ENCODE results near the gene INSL3.
"Not testable (repeated sequence)": the region's sequence is repeated elsewhere in the genome, so short reads cannot be mapped to it uniquely, and the experiment has no call there.

The INSL3 gene

GRCh38 chr19:17787274-17787913 lies 33.9 kb downstream of the INSL3 start:
- no peak for DNase-seq (ENCODE audit: low read depth in 1 of 2, low spot score in 1 of 2)

- peak; percentile 26 to 57 for DNase-seq (ENCODE audit: low read depth in 1 of 2, low spot score in 1 of 2)
Measured at GRCh38 chr19:17784201-17785008, 36.9 kb downstream of the INSL3 start.

GRCh38 chr19:17783721-17784120 lies 37.6 kb downstream of the INSL3 start:
- not testable (repeated sequence) for DNase-seq (ENCODE audit: low read depth in 1 of 2, low spot score in 1 of 2)

- no peak for DNase-seq (ENCODE audit: low read depth in 1 of 2, low spot score in 1 of 2)
Measured at GRCh38 chr19:17780781-17781180, 40.5 kb downstream of the INSL3 start.

DNA sequence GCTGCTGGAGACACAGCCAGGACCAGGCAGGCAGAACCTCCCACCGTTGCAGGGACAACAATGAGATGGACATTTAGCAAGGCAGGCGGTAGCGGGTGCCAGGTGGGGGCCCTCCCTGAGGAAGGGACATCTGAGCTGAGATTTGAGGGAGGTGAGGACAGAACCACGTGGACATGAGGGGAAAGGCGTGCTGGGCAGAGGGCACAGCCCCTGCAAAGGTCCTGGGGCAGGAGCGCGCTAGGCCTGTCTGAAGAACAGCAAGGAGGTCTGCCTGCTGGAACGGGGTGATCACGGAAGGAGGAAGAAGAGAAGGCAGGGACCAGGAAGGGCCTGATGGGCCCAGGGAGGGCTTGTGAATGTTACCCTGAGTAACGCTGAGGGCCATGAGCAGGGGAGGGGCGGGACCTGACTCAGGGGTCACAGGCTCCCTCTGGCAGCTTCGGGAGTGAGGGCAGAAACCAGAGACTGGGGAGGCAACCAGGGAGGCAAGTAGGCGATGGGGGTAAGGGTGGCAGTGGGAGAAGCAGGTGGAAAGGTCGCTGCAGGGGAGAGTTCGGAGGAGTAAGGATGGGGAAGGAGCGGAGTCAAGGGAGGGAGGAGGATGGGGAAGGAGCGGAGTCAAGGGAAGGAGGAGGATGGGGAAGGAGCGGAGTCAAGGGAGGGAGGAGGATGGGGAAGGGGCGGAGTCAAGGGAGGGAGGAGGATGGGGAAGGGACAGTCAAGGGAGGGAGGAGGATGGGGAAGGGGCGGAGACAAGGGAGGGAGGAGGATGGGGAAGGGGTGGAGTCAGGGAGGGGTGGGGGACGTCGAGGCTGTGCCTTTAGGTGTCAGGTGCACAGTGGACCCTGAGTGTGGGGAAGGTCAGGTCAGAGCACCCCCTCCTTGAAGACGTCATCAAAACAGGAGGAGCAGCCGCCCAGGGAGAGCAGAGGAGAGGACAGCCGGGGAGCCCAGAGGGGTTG lies 42.1 kb downstream of the INSL3 start:
- DNase-seq (ENCODE audit: low read depth in 1 of 2, low spot score in 1 of 2): no peak

DNA sequence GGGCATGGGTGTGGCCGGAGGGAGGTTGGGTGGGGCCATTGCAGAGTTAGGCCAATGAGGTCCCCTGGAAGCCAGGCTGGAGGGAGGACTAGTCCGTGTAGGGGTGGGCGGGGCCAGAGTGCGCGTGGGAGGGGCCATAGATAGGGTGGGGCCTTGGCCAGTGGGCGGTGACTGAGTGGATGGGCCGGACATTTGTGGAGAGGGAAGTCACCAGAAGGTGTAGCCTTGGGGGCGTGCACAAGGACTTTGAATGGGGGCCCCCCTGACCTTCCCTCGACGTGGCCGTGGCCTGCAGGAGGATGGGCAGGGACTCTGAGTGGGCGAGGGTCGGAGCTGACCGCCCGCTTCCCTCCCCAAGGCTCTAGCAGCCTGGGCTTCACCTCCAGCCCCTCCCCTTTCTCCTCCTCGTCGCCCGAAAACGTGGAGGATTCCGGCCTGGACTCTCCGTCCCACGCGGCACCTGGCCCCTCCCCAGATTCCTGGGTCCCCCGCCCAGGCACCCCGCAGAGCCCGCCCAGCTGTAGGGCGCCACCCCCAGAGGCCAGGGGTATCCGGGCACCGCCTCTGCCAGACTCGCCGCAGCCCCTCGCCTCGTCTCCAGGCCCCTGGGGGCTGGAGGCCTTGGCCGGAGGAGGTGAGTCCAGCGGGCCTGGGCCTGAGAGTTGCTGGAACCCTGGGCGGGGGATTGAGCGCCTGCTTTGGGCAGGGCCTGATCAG lies 42.9 kb downstream of the INSL3 start:
- peak in 1 of 2 donors; percentile 20 for DNase-seq (ENCODE audit: low read depth in 1 of 2, low spot score in 1 of 2)

GRCh38 chr19:17777840-17778239 lies 43.5 kb downstream of the INSL3 start:
- DNase-seq (ENCODE audit: low read depth in 1 of 2, low spot score in 1 of 2): not testable (repeated sequence)

DNA sequence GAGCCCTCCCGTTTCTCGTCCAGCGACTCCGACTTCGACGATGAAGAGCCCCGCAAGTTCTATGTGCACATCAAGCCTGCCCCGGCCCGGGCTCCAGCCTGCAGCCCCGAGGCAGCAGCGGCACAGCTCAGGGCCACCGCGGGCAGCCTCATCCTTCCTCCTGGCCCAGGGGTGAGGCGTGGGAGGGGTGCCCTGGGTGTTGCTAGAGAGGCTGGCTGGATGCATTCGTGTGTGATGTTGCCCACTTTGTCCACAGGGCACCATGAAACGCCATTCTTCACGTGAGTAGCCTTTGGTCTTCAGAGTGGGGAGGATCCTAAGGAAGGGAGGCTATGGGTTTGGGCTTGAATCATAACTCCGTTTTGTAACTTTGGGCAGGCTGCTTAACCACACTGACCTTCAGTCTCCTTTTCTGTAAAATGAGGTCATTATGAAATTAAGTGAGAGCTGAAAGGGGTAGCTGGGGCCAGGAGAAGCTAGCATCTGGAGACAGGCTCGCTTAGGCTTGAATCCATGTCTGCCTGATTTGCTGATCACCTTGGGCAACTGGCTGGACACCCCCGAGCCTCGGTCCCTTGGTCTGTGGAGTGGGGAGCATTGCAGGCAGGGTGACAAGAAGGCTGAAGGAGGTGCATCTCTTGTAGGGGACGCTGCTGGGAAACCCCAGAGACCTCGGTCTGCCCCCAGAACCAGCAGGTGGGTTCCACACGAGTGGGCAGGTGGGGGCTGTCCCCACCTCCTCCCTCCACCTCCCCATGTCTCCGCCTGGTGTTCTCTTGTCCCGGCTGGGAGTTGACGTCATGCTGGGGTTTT lies 45.1 kb downstream of the INSL3 start:
- no peak for DNase-seq (ENCODE audit: low read depth in 1 of 2, low spot score in 1 of 2)

- peak in 1 of 2 donors; percentile 18 for DNase-seq (ENCODE audit: low read depth in 1 of 2, low spot score in 1 of 2)
Measured at GRCh38 chr19:17775245-17775927, 45.9 kb downstream of the INSL3 start.

GRCh38 chr19:17772172-17772571 lies 49.1 kb downstream of the INSL3 start:
- no peak for DNase-seq (ENCODE audit: low read depth in 1 of 2, low spot score in 1 of 2)

- DNase-seq (ENCODE audit: low read depth in 1 of 2, low spot score in 1 of 2): no peak
Measured at GRCh38 chr19:17770613-17771012, 50.7 kb downstream of the INSL3 start.

GRCh38 chr19:17767559-17767958 lies 53.8 kb downstream of the INSL3 start:
- no peak for DNase-seq (ENCODE audit: low read depth in 1 of 2, low spot score in 1 of 2)

- DNase-seq (ENCODE audit: low read depth in 1 of 2, low spot score in 1 of 2): no peak
Measured at GRCh38 chr19:17766543-17767131, 54.7 kb downstream of the INSL3 start.

Measured in stimulated activated CD4-positive, alpha-beta T cell treated with anti-CD3 and anti-CD28 coated beads, Interleukin-15, amount 100 ng/mL, for 1 hour (primary cell).